ENCODE results near the gene EYA2.
"Not testable (repeated sequence)": the region's sequence is repeated elsewhere in the genome, so short reads cannot be mapped to it uniquely, and the experiment has no call there.

EYA2 gene

DNA sequence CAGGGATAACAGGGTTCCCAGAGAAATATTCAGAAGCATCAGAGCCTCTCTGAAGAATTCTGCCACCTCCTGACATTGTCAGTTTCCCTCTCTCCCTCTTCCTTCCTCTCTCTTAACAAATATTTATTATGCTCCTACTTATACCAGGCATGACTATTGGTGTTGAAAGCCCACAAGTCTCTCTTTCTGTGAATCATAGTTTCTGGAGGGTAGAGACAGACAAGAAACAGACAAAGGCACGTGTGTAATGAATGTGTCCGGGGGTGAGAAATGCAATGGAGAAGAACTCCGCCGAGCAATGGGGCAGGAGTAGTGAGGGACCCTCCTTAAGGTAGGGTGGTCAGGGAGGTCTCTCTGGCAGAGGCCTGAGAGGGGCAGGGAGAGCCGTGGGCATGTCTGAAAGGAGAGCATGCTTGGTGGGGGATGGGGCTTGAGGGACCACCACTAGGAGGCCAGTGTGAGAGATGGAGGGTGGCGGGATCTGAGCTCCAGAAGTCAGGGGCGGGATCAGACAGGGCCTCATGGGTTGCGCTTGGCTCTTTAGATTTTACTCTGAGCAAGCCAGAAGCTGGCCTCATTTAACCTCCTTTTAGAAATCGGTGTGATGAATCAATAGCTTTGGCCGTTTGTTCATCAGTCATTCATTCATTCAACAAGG is 57.3 kb downstream of the EYA2 start:
- no peak for DNase-seq (ENCODE audit: low spot score in 2 of 2)

GRCh38 chr20:46953596-46953995 is 59.0 kb downstream of the EYA2 start:
- ATAC-seq (replicated peaks; ENCODE audit: extremely low read depth, poor library complexity, severe bottlenecking) = no peak
- H3K9me3 Mint-ChIP-seq = peaks cover 4% of the 10 kb centered on the region
- H3K4me1 Mint-ChIP-seq = no peaks in the 10 kb centered on the region
- peaks cover 22% of the 10 kb centered on the region for H3K27me3 Mint-ChIP-seq
- no peaks in the 10 kb centered on the region for H3K36me3 Mint-ChIP-seq (ENCODE audit: insufficient read depth)
- no peak overlapping the region for H3K4me3 Mint-ChIP-seq
- no peak for DNase-seq (ENCODE audit: low spot score in 2 of 2)
- H3K27ac Mint-ChIP-seq (ENCODE audit: low read depth) = no peak overlapping the region

More for the DNA sequence above, 57.3 kb downstream of the EYA2 start:
- no peak for ATAC-seq (replicated peaks; ENCODE audit: extremely low read depth, poor library complexity, severe bottlenecking)
- H3K36me3 Mint-ChIP-seq (ENCODE audit: insufficient read depth) = no peaks in the 10 kb centered on the region
- H3K27ac Mint-ChIP-seq (ENCODE audit: low read depth) = no peak overlapping the region
- no peaks in the 10 kb centered on the region for H3K4me1 Mint-ChIP-seq
- no peaks in the 10 kb centered on the region for H3K9me3 Mint-ChIP-seq
- peaks cover 31% of the 10 kb centered on the region for H3K27me3 Mint-ChIP-seq
- H3K4me3 Mint-ChIP-seq = no peak overlapping the region

- no peaks in the 10 kb centered on the region for H3K4me1 Mint-ChIP-seq
These were observed 59.9 kb downstream of the EYA2 start for GRCh38 chr20:46954490-46955038.

GRCh38 chr20:46955601-46956556 is 61.2 kb downstream of the EYA2 start:
- Mint-ChIP-seq H3K4me3 (no peak overlapping the region), H3K9me3 (peaks cover 4% of the 10 kb centered on the region), H3K4me1 (no peaks in the 10 kb centered on the region), H3K27me3 (peaks cover 22% of the 10 kb centered on the region), H3K36me3 (ENCODE audit: insufficient read depth) (no peaks in the 10 kb centered on the region), H3K27ac (ENCODE audit: low read depth) (no peak overlapping the region)
- no peak for DNase-seq (ENCODE audit: low spot score in 2 of 2)
- no peak for ATAC-seq (replicated peaks; ENCODE audit: extremely low read depth, poor library complexity, severe bottlenecking)

More at GRCh38 chr20:46954490-46955038, 59.9 kb downstream of the EYA2 start:
- DNase-seq (ENCODE audit: low spot score in 2 of 2) (no peak), ATAC-seq (replicated peaks; ENCODE audit: extremely low read depth, poor library complexity, severe bottlenecking) (no peak)
- Mint-ChIP-seq H3K27me3 (peaks cover 22% of the 10 kb centered on the region), H3K4me3 (no peak overlapping the region), H3K36me3 (ENCODE audit: insufficient read depth) (no peaks in the 10 kb centered on the region), H3K9me3 (peaks cover 4% of the 10 kb centered on the region), H3K27ac (ENCODE audit: low read depth) (no peak overlapping the region)

DNA sequence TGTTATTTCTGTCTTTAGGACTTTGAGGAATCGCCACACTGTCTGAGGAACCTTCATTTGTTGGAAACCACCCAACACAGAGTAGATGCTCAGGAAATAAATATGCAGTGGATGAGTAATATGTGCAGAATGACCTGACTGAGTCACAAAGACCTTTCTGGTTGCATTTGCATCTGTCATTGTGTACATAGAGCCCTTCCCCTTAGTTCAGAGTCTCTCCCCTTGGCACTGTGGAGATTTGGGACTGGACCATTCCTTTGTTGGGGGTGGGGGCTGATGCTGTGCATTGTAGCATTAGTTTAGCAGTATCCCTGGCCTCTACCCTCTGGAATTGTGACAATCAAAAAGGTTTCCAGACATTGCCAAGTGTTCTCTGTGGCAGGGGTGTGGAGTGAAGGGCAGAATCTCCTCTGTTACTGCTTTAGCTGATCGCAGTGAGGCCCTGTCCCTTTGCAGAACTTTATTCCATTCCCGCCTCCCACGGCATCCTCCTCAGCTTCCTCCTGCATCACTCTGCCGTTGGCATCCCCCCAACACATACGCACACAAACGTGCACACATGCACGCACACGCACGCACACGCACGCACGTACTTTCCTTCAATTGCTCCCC is 64.5 kb downstream of the EYA2 start:
- ATAC-seq (replicated peaks; ENCODE audit: extremely low read depth, poor library complexity, severe bottlenecking) (no peak), DNase-seq (ENCODE audit: low spot score in 2 of 2) (no peak)
- H3K9me3 Mint-ChIP-seq = peaks cover 4% of the 10 kb centered on the region
- H3K4me3 Mint-ChIP-seq = no peak overlapping the region
- H3K4me1 Mint-ChIP-seq = no peaks in the 10 kb centered on the region
- no peaks in the 10 kb centered on the region for H3K36me3 Mint-ChIP-seq (ENCODE audit: insufficient read depth)
- no peak overlapping the region for H3K27ac Mint-ChIP-seq (ENCODE audit: low read depth)
- H3K27me3 Mint-ChIP-seq = peaks cover 10% of the 10 kb centered on the region

DNA sequence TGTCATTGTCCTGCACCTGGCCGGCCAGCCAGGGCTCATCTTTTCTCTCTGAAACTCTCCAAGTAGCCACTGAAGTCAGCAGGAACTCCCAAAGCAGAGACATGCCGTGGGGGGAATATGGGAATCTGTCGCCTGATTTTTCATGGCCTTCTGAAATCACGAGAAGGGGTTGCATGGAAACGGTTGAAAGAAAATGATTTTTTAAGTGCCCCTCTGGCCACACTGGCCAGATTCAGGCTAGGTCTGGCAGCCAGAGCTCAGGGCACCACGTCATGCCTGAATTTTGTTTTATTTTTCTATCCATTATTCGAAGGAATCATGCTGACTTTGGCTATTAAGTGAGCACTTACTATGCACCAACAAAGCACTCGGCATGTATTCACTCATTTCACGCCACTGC is 65.2 kb downstream of the EYA2 start:
- no peaks in the 10 kb centered on the region for H3K4me1 Mint-ChIP-seq
- ATAC-seq (replicated peaks; ENCODE audit: extremely low read depth, poor library complexity, severe bottlenecking) (no peak), DNase-seq (ENCODE audit: low spot score in 2 of 2) (no peak)
- H3K27ac Mint-ChIP-seq (ENCODE audit: low read depth) = no peak overlapping the region
- H3K4me3 Mint-ChIP-seq = no peak overlapping the region
- H3K9me3 Mint-ChIP-seq = peaks cover 4% of the 10 kb centered on the region
- no peaks in the 10 kb centered on the region for H3K36me3 Mint-ChIP-seq (ENCODE audit: insufficient read depth)
- H3K27me3 Mint-ChIP-seq = peaks cover 10% of the 10 kb centered on the region

GRCh38 chr20:46960536-46960935 is 65.9 kb downstream of the EYA2 start:
- H3K27ac Mint-ChIP-seq (ENCODE audit: low read depth) = no peak overlapping the region
- no peaks in the 10 kb centered on the region for H3K36me3 Mint-ChIP-seq (ENCODE audit: insufficient read depth)
- H3K4me3 Mint-ChIP-seq = no peak overlapping the region
- peaks cover 11% of the 10 kb centered on the region for H3K27me3 Mint-ChIP-seq
- peaks cover 4% of the 10 kb centered on the region for H3K9me3 Mint-ChIP-seq
- H3K4me1 Mint-ChIP-seq = no peaks in the 10 kb centered on the region
- ATAC-seq (replicated peaks; ENCODE audit: extremely low read depth, poor library complexity, severe bottlenecking) (no peak), DNase-seq (ENCODE audit: low spot score in 2 of 2) (no peak)

DNA sequence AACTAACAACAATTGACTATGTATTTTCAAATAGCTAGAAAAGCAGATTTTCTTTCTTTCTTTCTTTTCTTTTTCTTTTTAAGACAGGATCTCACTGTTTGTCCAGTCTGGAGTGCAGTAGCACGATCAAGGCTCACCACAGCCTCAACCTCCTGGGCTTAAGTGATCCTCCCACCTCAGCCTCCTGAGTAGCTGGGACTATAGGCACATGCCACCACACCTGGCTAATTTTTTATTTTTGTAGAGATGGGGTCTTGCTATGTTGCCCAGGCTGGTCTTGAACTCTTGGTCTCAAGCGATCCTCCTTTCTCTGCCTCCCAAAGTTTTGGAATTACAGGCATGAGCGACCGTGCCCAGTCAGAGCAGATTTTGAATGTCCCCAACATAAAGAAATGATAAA is 67.3 kb downstream of the EYA2 start:
- not testable (repeated sequence) for H3K36me3 Mint-ChIP-seq (ENCODE audit: insufficient read depth); ATAC-seq (replicated peaks; ENCODE audit: extremely low read depth, poor library complexity, severe bottlenecking); DNase-seq (ENCODE audit: low spot score in 2 of 2); H3K4me1 Mint-ChIP-seq; H3K27ac Mint-ChIP-seq (ENCODE audit: low read depth); H3K4me3 Mint-ChIP-seq; H3K9me3 Mint-ChIP-seq
- peaks cover 18% of the 10 kb centered on the region for H3K27me3 Mint-ChIP-seq

- Mint-ChIP-seq H3K36me3 (ENCODE audit: insufficient read depth) (no peaks in the 10 kb centered on the region), H3K27me3 (peaks cover 18% of the 10 kb centered on the region), H3K27ac (ENCODE audit: low read depth) (no peak overlapping the region), H3K4me1 (no peaks in the 10 kb centered on the region), H3K9me3 (no peaks in the 10 kb centered on the region), H3K4me3 (no peak overlapping the region)
- ATAC-seq (replicated peaks; ENCODE audit: extremely low read depth, poor library complexity, severe bottlenecking) (no peak), DNase-seq (ENCODE audit: low spot score in 2 of 2) (no peak)
These were observed 68.0 kb downstream of the EYA2 start for GRCh38 chr20:46962452-46963195.

DNA sequence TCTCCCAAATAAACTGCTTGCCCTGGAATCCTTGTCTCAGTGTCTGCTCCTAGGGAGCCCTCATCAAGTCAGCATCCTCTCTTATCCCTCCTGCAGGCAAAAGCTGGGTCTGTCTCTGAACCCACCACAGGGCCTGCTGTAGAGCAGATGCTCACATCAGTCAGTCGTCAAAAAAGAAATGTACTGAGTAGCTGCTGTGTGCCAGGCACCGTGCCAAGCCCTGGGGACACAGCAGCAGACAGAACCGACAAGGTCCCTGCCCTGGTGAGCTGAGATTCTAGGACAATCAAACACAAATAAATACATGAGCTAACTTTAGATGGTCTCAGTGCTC is 68.5 kb downstream of the EYA2 start:
- no peaks in the 10 kb centered on the region for H3K36me3 Mint-ChIP-seq (ENCODE audit: insufficient read depth)
- ATAC-seq (replicated peaks; ENCODE audit: extremely low read depth, poor library complexity, severe bottlenecking) = no peak

GRCh38 chr20:46963758-46964617 is 69.3 kb downstream of the EYA2 start:
- H3K9me3 Mint-ChIP-seq = no peaks in the 10 kb centered on the region
- H3K4me1 Mint-ChIP-seq = no peaks in the 10 kb centered on the region
- DNase-seq (ENCODE audit: low spot score in 2 of 2) = no peak
- H3K27me3 Mint-ChIP-seq = peaks cover 18% of the 10 kb centered on the region
- H3K4me3 Mint-ChIP-seq = no peak overlapping the region
- ATAC-seq (replicated peaks; ENCODE audit: extremely low read depth, poor library complexity, severe bottlenecking) = no peak
- no peak overlapping the region for H3K27ac Mint-ChIP-seq (ENCODE audit: low read depth)
- no peaks in the 10 kb centered on the region for H3K36me3 Mint-ChIP-seq (ENCODE audit: insufficient read depth)

More for the DNA sequence above, 68.5 kb downstream of the EYA2 start:
- H3K9me3 Mint-ChIP-seq = no peaks in the 10 kb centered on the region
- H3K27me3 Mint-ChIP-seq = peaks cover 18% of the 10 kb centered on the region
- no peak overlapping the region for H3K27ac Mint-ChIP-seq (ENCODE audit: low read depth)
- no peaks in the 10 kb centered on the region for H3K4me1 Mint-ChIP-seq
- H3K4me3 Mint-ChIP-seq = no peak overlapping the region
- no peak for DNase-seq (ENCODE audit: low spot score in 2 of 2)
